SK-N-SH (cell line): Measurements from ENCODE around the gene RNF126. TPM values are rescaled to one million over a fixed set of nuclear protein-coding genes. Genes with fewer than 3 reads are reported as not detected.

ENCODE experiments used
- CTCF ChIA-PET: fragments of 300-600, 350-600 bp; formaldehyde crosslinking; extraction: SDS; loops from one replicate; lab custom pipeline; 2021; lab: Yijun Ruan, JAX
- POLR2A ChIA-PET: fragments of 350-600 bp; sonication (Branson Sonifier 250); formaldehyde crosslinking; extraction: SDS; loops from one replicate; lab custom pipeline; 2020; ENCODE audit warnings: antibody characterized with exemption, inconsistent platforms; lab: Yijun Ruan, JAX
- DNase-seq: peaks from one replicate; pipeline ENCODE4 v3.0.0; 2012
- H2AFZ ChIP-seq: fragments of 200-600 bp; sonication (generic); 2 replicates; pipeline ENCODE4 v1.8.1; 2016; ENCODE audit warnings: antibody characterized with exemption, mild to moderate bottlenecking, low read depth
- H3F3A ChIP-seq: fragments of 200-600 bp; sonication (generic); replicated peaks from 2 replicates; pipeline ENCODE3; 2016; ENCODE audit warnings: antibody characterized with exemption, mild to moderate bottlenecking; ENCODE audit not compliant: insufficient read depth
- H3K27ac ChIP-seq, 2 experiments: fragments of 200-500 bp in 1 of 2; fragments of 200-600 bp in 1 of 2; sonication (Bioruptor generic) in 1 of 2; sonication (generic), shearing (Covaris generic) in 1 of 2; 2 replicates each; pipeline versions ENCODE4 v1.5.1 to v1.6.1; 2014 to 2016; ENCODE audit warnings: low read depth in 2 of 2, inconsistent platforms in 1 of 2, low read length in 1 of 2, mild to moderate bottlenecking in 1 of 2, mixed read lengths in 1 of 2
- H3K27me3 ChIP-seq: fragments of 200-600 bp; sonication (generic), shearing (Covaris generic); 2 replicates; pipeline ENCODE4 v1.6.1; 2016; ENCODE audit warnings: mixed run types; ENCODE audit not compliant: insufficient read depth
- H3K36me3 ChIP-seq, 2 experiments: fragments of 200-500 bp in 1 of 2; fragments of 200-600 bp in 1 of 2; sonication (Bioruptor generic) in 1 of 2; sonication (generic) in 1 of 2; replicated peaks in 1 of 2; 2 replicates each; pipeline versions ENCODE3 to v1.5.1; 2014 to 2016; ENCODE audit warnings: low read length in 1 of 2, mild to moderate bottlenecking in 1 of 2; ENCODE audit not compliant: insufficient read depth in 2 of 2, control insufficient read depth in 1 of 2
- H3K4me1 ChIP-seq, 2 experiments: fragments of 200-500 bp in 1 of 2; fragments of 200-600 bp in 1 of 2; sonication (Bioruptor generic) in 1 of 2; sonication (generic), shearing (Covaris generic) in 1 of 2; 2 replicates each; pipeline versions ENCODE4 v1.5.1 to v1.6.1; 2014 to 2016; ENCODE audit warnings: low read depth in 1 of 2, low read length in 1 of 2, mixed run types in 1 of 2; ENCODE audit not compliant: insufficient read depth in 2 of 2, control insufficient read depth in 1 of 2
- H3K4me2 ChIP-seq: fragments of 200-600 bp; sonication (generic), shearing (Covaris generic); 2 replicates; pipeline ENCODE4 v1.6.1; 2017; ENCODE audit warnings: mixed run types
- H3K4me3 ChIP-seq, 2 experiments: fragments of 200-500 bp in 1 of 2; fragments of 200-600 bp in 1 of 2; sonication (Bioruptor generic) in 1 of 2; sonication (generic), shearing (Covaris generic) in 1 of 2; 2 replicates each; pipeline versions ENCODE4 v1.5.1 to v1.8.1; 2014 to 2016; ENCODE audit warnings: low read depth in 2 of 2, inconsistent platforms in 1 of 2, low read length in 1 of 2, mild to moderate bottlenecking in 1 of 2, mixed read lengths in 1 of 2, moderate library complexity in 1 of 2
- H3K79me2 ChIP-seq: fragments of 200-600 bp; sonication (generic); 2 replicates; pipeline ENCODE4 v1.8.1; 2017; ENCODE audit warnings: mild to moderate bottlenecking; ENCODE audit not compliant: insufficient read depth
- H3K9ac ChIP-seq: fragments of 200-600 bp; sonication (generic); 2 replicates; pipeline ENCODE4 v1.6.1; 2017; ENCODE audit warnings: mixed run types
- H3K9me2 ChIP-seq: fragments of 200-600 bp; sonication (generic); 2 replicates; pipeline ENCODE4 v1.6.1; 2017; ENCODE audit warnings: mixed run types
- H3K9me3 ChIP-seq: fragments of 200-600 bp; sonication (generic); 2 replicates; pipeline ENCODE4 v1.6.1; 2017; ENCODE audit warnings: mixed run types, mild to moderate bottlenecking, moderate library complexity
- H4K20me1 ChIP-seq: fragments of 200-600 bp; sonication (generic); 2 replicates; pipeline ENCODE4 v1.6.1; 2017; ENCODE audit warnings: mild to moderate bottlenecking, mixed run types; ENCODE audit not compliant: insufficient read depth
- CHD2 ChIP-seq: fragments of 150-350 bp; IDR thresholded peaks from 2 replicates; pipeline ENCODE4 v1.6.1; 2018; ENCODE audit warnings: low read length; ENCODE audit not compliant: partially characterized antibody
- EP300 ChIP-seq, 2 experiments: IDR thresholded peaks; 2 replicates each; pipeline versions ENCODE4 v1.4.0 to v1.6.1; 2012; ENCODE audit warnings: borderline replicate concordance in 1 of 2, low read depth in 1 of 2, low read length in 1 of 2
- FOXM1 ChIP-seq: IDR thresholded peaks from 2 replicates; pipeline ENCODE4 v1.4.0; 2012; ENCODE audit warnings: low read depth, mild to moderate bottlenecking
- NRF1 ChIP-seq: IDR thresholded peaks from 2 replicates; pipeline ENCODE4 v1.6.1; 2012; ENCODE audit warnings: low read depth, mild to moderate bottlenecking, low read length
- RAD21 ChIP-seq: IDR thresholded peaks from 2 replicates; pipeline ENCODE4 v1.6.1; 2012; ENCODE audit warnings: mild to moderate bottlenecking, low read length
- RFX5 ChIP-seq: IDR thresholded peaks from 2 replicates; pipeline ENCODE4 v1.6.1; 2012; ENCODE audit warnings: mild to moderate bottlenecking, improper control_type of control experiment, low read length
- SMC3 ChIP-seq: IDR thresholded peaks from 2 replicates; pipeline ENCODE4 v1.6.1; 2012; ENCODE audit warnings: low read depth, low read length, improper control_type of control experiment
- TCF12 ChIP-seq: IDR thresholded peaks from 2 replicates; pipeline ENCODE4 v1.4.0; 2012
- TEAD4 ChIP-seq: IDR thresholded peaks from 2 replicates; pipeline ENCODE4 v1.4.0; 2012; ENCODE audit warnings: mild to moderate bottlenecking, borderline replicate concordance; ENCODE audit not compliant: insufficient read depth
- WGBS: methylation state at CpG from one replicate; pipeline ENCODE4 v1.1.6; 2017; ENCODE audit warnings: low lambda C conversion rate; 5-methylcytosine and 5-hydroxymethylcytosine counted together
- polyA plus RNA-seq, 3 experiments: library from polyadenylated mRNA; depleted of rRNA; stranded (reverse); fragments of >200 nt; gene quantifications; 2 replicates each; pipeline ENCODE4 v1.2.3, GENCODE V29; 2012
- TF ChIP-seq, protein P1 (sequence below): IDR thresholded peaks from 2 replicates; pipeline ENCODE4 v1.4.0; 2012; ENCODE audit warnings: low read depth, borderline replicate concordance
- TF ChIP-seq, protein P2 (sequence below): fragments of 150-350 bp; IDR thresholded peaks from 2 replicates; pipeline ENCODE4 v1.6.1; 2016; ENCODE audit warnings: mild to moderate bottlenecking, low read depth, low read length
- TF ChIP-seq, protein P3 (sequence below): IDR thresholded peaks from 2 replicates; pipeline ENCODE4; 2012
- TF ChIP-seq, protein P4 (sequence below): IDR thresholded peaks from 2 replicates; pipeline ENCODE4 v1.4.0; 2012; ENCODE audit warnings: low read depth, borderline replicate concordance

The RNF126 gene
- polyA plus RNA-seq, 1 of the 3 experiments (the other 2 are of a cell fraction), result 12.9 TPM

DNA sequence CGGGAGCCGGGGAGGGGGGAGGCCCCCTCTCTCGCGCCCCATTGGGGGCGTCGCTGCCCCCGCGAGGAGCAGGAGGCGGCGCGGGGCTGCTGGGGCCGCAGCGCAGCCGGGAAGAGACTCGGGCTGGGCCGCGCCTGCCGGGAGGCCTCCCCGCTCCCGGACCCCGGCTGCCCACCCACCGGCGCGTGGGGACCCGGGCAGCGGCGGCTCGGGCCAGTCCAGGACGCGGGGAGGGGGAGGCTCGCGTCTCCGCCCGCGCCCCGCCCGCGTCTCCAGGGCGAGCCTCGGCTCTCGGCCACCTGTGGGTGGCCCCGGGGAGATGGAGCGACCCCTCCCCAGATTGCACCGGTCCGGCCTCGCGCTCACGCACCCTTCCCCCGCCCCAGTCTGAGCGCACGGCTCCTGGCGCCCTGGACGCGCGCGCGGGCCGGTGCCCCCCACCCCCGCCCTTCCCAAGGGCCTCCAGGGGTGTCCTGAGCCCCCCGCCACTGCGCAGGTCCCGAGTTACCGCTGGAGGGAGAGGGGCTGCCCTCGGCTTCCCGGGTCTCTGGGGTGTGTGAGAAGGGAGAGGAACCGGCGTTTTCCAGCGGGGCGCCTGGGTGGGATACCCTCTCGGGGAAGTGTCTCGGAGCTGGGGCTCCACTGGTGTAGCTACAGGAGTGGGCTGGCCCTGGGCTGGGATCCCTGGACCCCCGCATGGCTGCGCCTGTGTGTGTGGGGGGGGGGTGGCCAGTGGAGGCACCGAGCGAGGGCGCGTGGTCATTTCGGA is 46.4 kb upstream of the RNF126 start:
- DNase-seq, result peak; percentile 71
- Histone ChIP-seq H3K4me2 (peak overlapping the region; percentile 85), H2AFZ (0 out of 2 replicates have a peak overlapping the region, but pooled peaks have one; percentile 37), H3K9me2 (no peaks in the 10 kb centered on the region), H3K79me2 (no peaks in the 10 kb centered on the region), H3K27ac (peak overlapping the region in 1 of 2 experiments; percentile 56; a peak in 1 of 4 replicates), H3K4me1 (peaks cover 0 to 24% of the 10 kb centered on the region in 2 experiments; a peak in 1 of 4 replicates), H3K4me3 (peak overlapping the region; percentile 68 to 73), H3K27me3 (no peaks in the 10 kb centered on the region), H3K9me3 (no peaks in the 10 kb centered on the region), H3K36me3 (no peaks in the 10 kb centered on the region), H3K9ac (peak overlapping the region; percentile 44), H4K20me1 (no peaks in the 10 kb centered on the region), H3F3A (peaks cover 18% of the 10 kb centered on the region)
- ChIA-PET CTCF (interaction anchor here (0.9 to 4.0 kb wide), 9 partner anchors 14 to 43 kb away, joined by 3 to 21 read pairs (median 6); no protein-coding TSS in a partner anchor), POLR2A (no interaction called here)
- TF ChIP-seq, protein P1, sequence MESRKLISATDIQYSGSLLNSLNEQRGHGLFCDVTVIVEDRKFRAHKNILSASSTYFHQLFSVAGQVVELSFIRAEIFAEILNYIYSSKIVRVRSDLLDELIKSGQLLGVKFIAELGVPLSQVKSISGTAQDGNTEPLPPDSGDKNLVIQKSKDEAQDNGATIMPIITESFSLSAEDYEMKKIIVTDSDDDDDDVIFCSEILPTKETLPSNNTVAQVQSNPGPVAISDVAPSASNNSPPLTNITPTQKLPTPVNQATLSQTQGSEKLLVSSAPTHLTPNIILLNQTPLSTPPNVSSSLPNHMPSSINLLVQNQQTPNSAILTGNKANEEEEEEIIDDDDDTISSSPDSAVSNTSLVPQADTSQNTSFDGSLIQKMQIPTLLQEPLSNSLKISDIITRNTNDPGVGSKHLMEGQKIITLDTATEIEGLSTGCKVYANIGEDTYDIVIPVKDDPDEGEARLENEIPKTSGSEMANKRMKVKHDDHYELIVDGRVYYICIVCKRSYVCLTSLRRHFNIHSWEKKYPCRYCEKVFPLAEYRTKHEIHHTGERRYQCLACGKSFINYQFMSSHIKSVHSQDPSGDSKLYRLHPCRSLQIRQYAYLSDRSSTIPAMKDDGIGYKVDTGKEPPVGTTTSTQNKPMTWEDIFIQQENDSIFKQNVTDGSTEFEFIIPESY, result no peak
- no peak for TF ChIP-seq NRF1
- TF ChIP-seq TEAD4, result no peak
- TF ChIP-seq, protein P2, sequence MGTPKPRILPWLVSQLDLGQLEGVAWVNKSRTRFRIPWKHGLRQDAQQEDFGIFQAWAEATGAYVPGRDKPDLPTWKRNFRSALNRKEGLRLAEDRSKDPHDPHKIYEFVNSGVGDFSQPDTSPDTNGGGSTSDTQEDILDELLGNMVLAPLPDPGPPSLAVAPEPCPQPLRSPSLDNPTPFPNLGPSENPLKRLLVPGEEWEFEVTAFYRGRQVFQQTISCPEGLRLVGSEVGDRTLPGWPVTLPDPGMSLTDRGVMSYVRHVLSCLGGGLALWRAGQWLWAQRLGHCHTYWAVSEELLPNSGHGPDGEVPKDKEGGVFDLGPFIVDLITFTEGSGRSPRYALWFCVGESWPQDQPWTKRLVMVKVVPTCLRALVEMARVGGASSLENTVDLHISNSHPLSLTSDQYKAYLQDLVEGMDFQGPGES, result no peak
- TF ChIP-seq, protein P3, sequence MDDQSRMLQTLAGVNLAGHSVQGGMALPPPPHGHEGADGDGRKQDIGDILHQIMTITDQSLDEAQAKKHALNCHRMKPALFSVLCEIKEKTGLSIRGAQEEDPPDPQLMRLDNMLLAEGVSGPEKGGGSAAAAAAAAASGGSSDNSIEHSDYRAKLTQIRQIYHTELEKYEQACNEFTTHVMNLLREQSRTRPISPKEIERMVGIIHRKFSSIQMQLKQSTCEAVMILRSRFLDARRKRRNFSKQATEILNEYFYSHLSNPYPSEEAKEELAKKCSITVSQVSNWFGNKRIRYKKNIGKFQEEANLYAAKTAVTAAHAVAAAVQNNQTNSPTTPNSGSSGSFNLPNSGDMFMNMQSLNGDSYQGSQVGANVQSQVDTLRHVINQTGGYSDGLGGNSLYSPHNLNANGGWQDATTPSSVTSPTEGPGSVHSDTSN, result no peak
- TF ChIP-seq SMC3, result no peak
- TF ChIP-seq CHD2, result no peak
- no peak for TF ChIP-seq RFX5
- no peak for TF ChIP-seq TCF12
- TF ChIP-seq FOXM1, result no peak
- no peak for TF ChIP-seq EP300 (IDR thresholded peaks at IDR 0.05; ENCODE audit: borderline replicate concordance in 1 of 2, low read depth in 1 of 2, low read length in 1 of 2)
- no peak for TF ChIP-seq RAD21
- TF ChIP-seq, protein P4, sequence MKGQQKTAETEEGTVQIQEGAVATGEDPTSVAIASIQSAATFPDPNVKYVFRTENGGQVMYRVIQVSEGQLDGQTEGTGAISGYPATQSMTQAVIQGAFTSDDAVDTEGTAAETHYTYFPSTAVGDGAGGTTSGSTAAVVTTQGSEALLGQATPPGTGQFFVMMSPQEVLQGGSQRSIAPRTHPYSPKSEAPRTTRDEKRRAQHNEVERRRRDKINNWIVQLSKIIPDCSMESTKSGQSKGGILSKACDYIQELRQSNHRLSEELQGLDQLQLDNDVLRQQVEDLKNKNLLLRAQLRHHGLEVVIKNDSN, result no peak
- WGBS, result no CpG with 5 or more reads among the region's 78 CpGs
